AG09319 (cell line): ENCODE results near the gene GPRC5A.

Experiments
- DNase-seq: peaks from one replicate; pipeline ENCODE4 v3.0.0-alpha.2; 2010; ENCODE audit warnings: low read depth; ENCODE audit errors: extremely low read depth
- CTCF ChIP-seq: IDR thresholded peaks from 2 replicates; pipeline ENCODE4 v1.5.1; 2011; ENCODE audit warnings: low read depth, mild to moderate bottlenecking, inconsistent platforms, low read length, moderate library complexity

Gene GPRC5A

GRCh38 chr12:12946686-12947355 is 55.5 kb downstream of the GPRC5A start:
- DNase-seq: no peak
- no peak for TF ChIP-seq CTCF

GRCh38 chr12:12947902-12948301 is 56.5 kb downstream of the GPRC5A start:
- TF ChIP-seq CTCF: no peak
- no peak for DNase-seq

GRCh38 chr12:12951504-12951903 is 60.1 kb downstream of the GPRC5A start:
- no peak for DNase-seq
- no peak for TF ChIP-seq CTCF

GRCh38 chr12:12952036-12952435 is 60.7 kb downstream of the GPRC5A start, which contains the start of gene GPRC5D:
TSS of gene GPRC5D (minus strand) at chr12:12952170. CDS start at chr12:12950384, 1,786 bp downstream.
- no peak for TF ChIP-seq CTCF
- DNase-seq: no peak

GRCh38 chr12:12954356-12954755 is 63.0 kb downstream of the GPRC5A start:
- TF ChIP-seq CTCF: no peak
- DNase-seq: no peak

GRCh38 chr12:12954878-12955625 is 63.7 kb downstream of the GPRC5A start:
- no peak for DNase-seq

More at GRCh38 chr12:12954878-12955625, 63.7 kb downstream of the GPRC5A start:
- no peak for TF ChIP-seq CTCF
